ENCODE results near the gene IDH3A. TPM values are rescaled to one million over a fixed set of nuclear protein-coding genes. Genes with fewer than 3 reads are reported as not detected.

Gene IDH3A
- total and polyA plus RNA-seq, 10 donors = 27.6 to 90.7 (median 70.1) TPM

GRCh38 chr15:78168608-78169007, 19.4 kb downstream of the IDH3A start:
- Histone ChIP-seq H3K4me3 (no peak overlapping the region), H3K27ac (peak overlapping the region in 4 of 8 donors; percentile 5 to 79 (median 46)), H3K9me3 (no peaks in the 10 kb centered on the region), H3K4me1 (peaks cover 10 to 67% (median 49%) of the 10 kb centered on the region in 6 donors), H3K27me3 (replicated peaks in 1 of 7) (no peaks in the 10 kb centered on the region), H3K36me3 (peaks cover 0 to 93% (median 69%) of the 10 kb centered on the region in 6 donors)
- no peak for DNase-seq
- WGBS, 5 donors = 46 to 67% (median 61%) methylated on average over 5 of the region's 5 CpGs
- TF ChIP-seq POLR2AphosphoS5 (IDR thresholded peaks at IDR 0.05) = no peak
- no peak for TF ChIP-seq POLR2A (IDR thresholded peaks at IDR 0.05)
- TF ChIP-seq CTCF (IDR thresholded peaks at IDR 0.05 in 8 of 11, conservative IDR thresholded peaks at IDR 0.05 in 3 of 11) = no peak
- intact Hi-C loops (cut with DNase I; ENCODE audit: low total_unique reads) = no loop called here

DNA sequence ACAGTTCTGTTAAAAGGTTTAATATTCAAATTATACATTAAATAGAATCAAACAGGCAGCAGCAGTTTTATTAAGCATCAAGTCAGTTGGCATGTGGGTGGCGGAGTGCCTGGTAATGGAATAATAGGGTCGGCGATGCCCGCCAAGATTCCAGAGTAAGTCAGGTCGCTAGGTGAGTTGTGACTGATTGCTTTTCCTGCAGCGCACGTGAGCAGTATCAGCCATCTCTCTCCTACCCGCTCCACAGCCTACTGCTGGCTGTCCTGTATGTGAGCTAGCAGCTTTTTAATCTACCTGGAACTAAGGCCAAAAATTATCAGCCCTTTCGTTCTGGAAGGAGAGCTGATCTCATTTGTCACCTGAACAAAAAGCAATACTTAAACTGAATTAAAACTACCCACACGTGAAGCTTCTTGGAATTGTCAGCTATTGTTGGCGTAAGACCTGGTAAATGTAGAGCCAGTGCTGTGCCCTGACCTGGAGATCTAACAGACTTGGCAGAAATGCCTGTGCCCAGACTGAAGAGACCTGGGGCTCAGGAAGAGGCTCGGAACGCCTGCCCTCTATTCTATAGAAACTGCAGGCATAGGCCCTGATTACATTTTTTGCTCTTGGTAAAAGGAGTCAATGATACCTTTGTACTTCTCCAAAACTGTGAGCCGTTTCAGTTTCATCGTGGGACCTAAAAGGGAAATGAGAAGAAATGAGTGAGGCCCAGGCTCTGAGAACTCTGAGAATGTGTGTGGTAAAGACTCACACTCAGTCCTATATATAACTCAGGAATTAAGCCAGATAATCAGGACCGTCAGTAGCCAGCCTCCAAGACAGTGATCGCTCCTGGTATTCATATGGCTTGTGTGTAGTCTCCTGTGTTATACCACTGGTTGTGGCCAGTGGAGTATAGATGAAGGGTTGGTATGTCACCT, 21.9 kb downstream of the IDH3A start:
- no peaks in the 10 kb centered on the region for H3K9me3 ChIP-seq
- TF ChIP-seq CTCF (IDR thresholded peaks at IDR 0.05 in 8 of 11, conservative IDR thresholded peaks at IDR 0.05 in 3 of 11) (no peak), POLR2A (IDR thresholded peaks at IDR 0.05) (no peak), POLR2AphosphoS5 (IDR thresholded peaks at IDR 0.05) (no peak)
- peak overlapping the region; percentile 9 to 81 (median 72) for H3K27ac ChIP-seq
- H3K27me3 ChIP-seq (replicated peaks in 1 of 7) = no peaks in the 10 kb centered on the region
- peaks cover 20 to 88% (median 64%) of the 10 kb centered on the region in 6 donors for H3K4me1 ChIP-seq
- no peak for DNase-seq
- intact Hi-C loops (cut with DNase I; ENCODE audit: low total_unique reads) = no loop called here
- H3K36me3 ChIP-seq = peaks cover 0 to 68% (median 46%) of the 10 kb centered on the region in 6 donors
- 74 to 78% (median 77%) methylated on average over 17 of the region's 17 CpGs for WGBS, 5 donors
- no peak overlapping the region for H3K4me3 ChIP-seq

GRCh38 chr15:78171864-78172472, 22.8 kb downstream of the IDH3A start:
- Histone ChIP-seq H3K27me3 (replicated peaks in 1 of 7) (no peaks in the 10 kb centered on the region), H3K27ac (peak overlapping the region in 7 of 8 donors; percentile 54 to 81 (median 73)), H3K9me3 (no peaks in the 10 kb centered on the region), H3K4me3 (no peak overlapping the region), H3K36me3 (peaks cover 0 to 60% (median 37%) of the 10 kb centered on the region in 6 donors), H3K4me1 (peaks cover 20 to 88% (median 64%) of the 10 kb centered on the region in 6 donors)
- no peak for DNase-seq
- 87 to 94% (median 91%) methylated on average over 9 of the region's 9 CpGs for WGBS, 5 donors
- TF ChIP-seq CTCF (IDR thresholded peaks at IDR 0.05 in 8 of 11, conservative IDR thresholded peaks at IDR 0.05 in 3 of 11) = no peak
- TF ChIP-seq POLR2AphosphoS5 (IDR thresholded peaks at IDR 0.05) = peak in 1 of 3 donors; percentile 26
- intact Hi-C loops (cut with DNase I; ENCODE audit: low total_unique reads) = no loop called here

- DNase-seq = peak; percentile 80
- intact Hi-C loops (cut with DNase I; ENCODE audit: low total_unique reads) = no loop called here
- TF ChIP-seq POLR2A (IDR thresholded peaks at IDR 0.05) = no peak
- TF ChIP-seq CTCF (IDR thresholded peaks at IDR 0.05 in 8 of 11, conservative IDR thresholded peaks at IDR 0.05 in 3 of 11) = no peak
- TF ChIP-seq POLR2AphosphoS5 (IDR thresholded peaks at IDR 0.05) = peak; percentile 7 to 71 (median 30)
- Histone ChIP-seq H3K4me3 (no peak overlapping the region), H3K27me3 (replicated peaks in 1 of 7) (no peaks in the 10 kb centered on the region), H3K9me3 (no peaks in the 10 kb centered on the region), H3K4me1 (peaks cover 15 to 64% (median 47%) of the 10 kb centered on the region in 6 donors), H3K27ac (peak overlapping the region in 3 of 8 donors; percentile 34 to 81 (median 79)), H3K36me3 (peaks cover 0 to 35% (median 21%) of the 10 kb centered on the region in 6 donors)
- 19 to 51% (median 37%) methylated on average over 9 of the region's 9 CpGs for WGBS, 5 donors
Measured at GRCh38 chr15:78174401-78174800, 25.2 kb downstream of the IDH3A start.

Measured in spleen (tissue), 11 donors.